ENCODE measurements around the gene ZNF492. TPM values are rescaled to one million over a fixed set of nuclear protein-coding genes. Genes with fewer than 3 reads are reported as not detected.

The ZNF492 gene
- total and polyA plus RNA-seq, 9 of the 15 experiments (the other 6 are each of a cell fraction or from before 2014, with no cell fraction given) = 0.01 to 0.22 (median 0.08) TPM; not detected in 1

GRCh38 chr19:22607653-22608430 is 26.3 kb upstream of the ZNF492 start:
- Histone ChIP-seq H4K20me1 (replicated peaks; ENCODE audit: control insufficient read depth, insufficient read depth, low read length) (no peaks in the 10 kb centered on the region), H3K4me3 (no peak overlapping the region), H3K36me3 (ENCODE audit: control insufficient read depth, insufficient read depth, low read length) (no peaks in the 10 kb centered on the region), H2AFZ (ENCODE audit: low read depth, low read length) (no peak overlapping the region), H3K4me1 (replicated peaks in 1 of 2; ENCODE audit: control insufficient read depth in 2 of 2, insufficient read depth in 2 of 2, low read length in 2 of 2) (no peaks in the 10 kb centered on the region), H3K79me2 (ENCODE audit: control insufficient read depth, insufficient read depth, low read length) (no peaks in the 10 kb centered on the region), H3K27me3 (ENCODE audit: control insufficient read depth in 2 of 2, insufficient read depth in 2 of 2, low read length in 2 of 2) (no peaks in the 10 kb centered on the region), H3K9me1 (ENCODE audit: control insufficient read depth, insufficient read depth, low read length) (no peaks in the 10 kb centered on the region), H3K27ac (ENCODE audit: extremely low read depth, low read depth, low read length) (no peak overlapping the region), H3K9ac (ENCODE audit: insufficient read depth in 1 of 2, low read depth in 2 of 2, low read length in 2 of 2) (no peak overlapping the region), H3K4me2 (ENCODE audit: insufficient read depth, low read length) (no peak overlapping the region), H3K9me3 (replicated peaks; ENCODE audit: control insufficient read depth, insufficient read depth, low read depth, low read length) (peaks cover 1% of the 10 kb centered on the region; the same call in 1 of the 2 replicates)
- DNase-seq (ENCODE audit: extremely low read depth in 1 of 4, low spot score in 3 of 4) (no peak), ATAC-seq (no peak), FAIRE-seq (no peak)
- POLR2A ChIA-PET = no interaction called here
- CTCF ChIA-PET (ENCODE audit: low intra/inter-chr PET ratio) = no interaction called here
- intact Hi-C loops (cut with micrococcal nuclease) (no loop called here), in situ Hi-C loops (cut with MboI) (no loop called here)
- under 1% methylated on average over 13 of the region's 18 CpGs for WGBS (ENCODE audit: insufficient coverage, low coverage, missing lambda C conversion rate)
- no peak for TF ChIP-seq ZSCAN29 (IDR thresholded peaks at IDR 0.05)
- no peak for TF ChIP-seq ZNF23 (CRISPR knock-in tag; IDR thresholded peaks at IDR 0.05)
- no peak for TF ChIP-seq ZNF395 (CRISPR knock-in tag; IDR thresholded peaks at IDR 0.05)
- BruUV-seq (replicated peaks) = no TSS peak

GRCh38 chr19:22608441-22608840 is 25.7 kb upstream of the ZNF492 start:
- H3K79me2 ChIP-seq (ENCODE audit: control insufficient read depth, insufficient read depth, low read length) = no peaks in the 10 kb centered on the region
- FAIRE-seq (no peak), ATAC-seq (no peak), DNase-seq (ENCODE audit: extremely low read depth in 1 of 4, low spot score in 3 of 4) (no peak)
- in situ Hi-C loops (cut with MboI) = no loop called here
- H3K4me2 ChIP-seq (ENCODE audit: insufficient read depth, low read length) = no peak overlapping the region
- H3K9ac ChIP-seq (ENCODE audit: insufficient read depth in 1 of 2, low read depth in 2 of 2, low read length in 2 of 2) = no peak overlapping the region
- ChIA-PET CTCF (ENCODE audit: low intra/inter-chr PET ratio) (no interaction called here), POLR2A (no interaction called here)
- intact Hi-C loops (cut with micrococcal nuclease) = no loop called here
- no peaks in the 10 kb centered on the region for H3K4me1 ChIP-seq (replicated peaks in 1 of 2; ENCODE audit: control insufficient read depth in 2 of 2, insufficient read depth in 2 of 2, low read length in 2 of 2)
- no peak overlapping the region for H2AFZ ChIP-seq (ENCODE audit: low read depth, low read length)
- H3K9me3 ChIP-seq (replicated peaks; ENCODE audit: control insufficient read depth, insufficient read depth, low read depth, low read length) = peaks cover 1% of the 10 kb centered on the region; the same call in 1 of the 2 replicates
- H4K20me1 ChIP-seq (replicated peaks; ENCODE audit: control insufficient read depth, insufficient read depth, low read length) = no peaks in the 10 kb centered on the region
- H3K4me3 ChIP-seq = no peak overlapping the region
- no TSS peak for BruUV-seq (replicated peaks)
- H3K36me3 ChIP-seq (ENCODE audit: control insufficient read depth, insufficient read depth, low read length) = no peaks in the 10 kb centered on the region
- no peak overlapping the region for H3K27ac ChIP-seq (ENCODE audit: extremely low read depth, low read depth, low read length)
- 3% methylated on average over 7 of the region's 7 CpGs for whole genome bisulfite sequencing (ENCODE audit: insufficient coverage, low coverage, missing lambda C conversion rate)
- H3K9me1 ChIP-seq (ENCODE audit: control insufficient read depth, insufficient read depth, low read length) = no peaks in the 10 kb centered on the region
- no peaks in the 10 kb centered on the region for H3K27me3 ChIP-seq (ENCODE audit: control insufficient read depth in 2 of 2, insufficient read depth in 2 of 2, low read length in 2 of 2)
- TF ChIP-seq HCFC1 (IDR thresholded peaks at IDR 0.05; ENCODE audit: low read depth, low read length) (no peak), FOXA3 (CRISPR knock-in tag; conservative IDR thresholded peaks at IDR 0.05 in 1 of 2, IDR thresholded peaks at IDR 0.05 in 1 of 2) (no peak)

Measured in K562 (cell line).